Measurements from ENCODE around the gene GABRR2.

GABRR2 gene

DNA sequence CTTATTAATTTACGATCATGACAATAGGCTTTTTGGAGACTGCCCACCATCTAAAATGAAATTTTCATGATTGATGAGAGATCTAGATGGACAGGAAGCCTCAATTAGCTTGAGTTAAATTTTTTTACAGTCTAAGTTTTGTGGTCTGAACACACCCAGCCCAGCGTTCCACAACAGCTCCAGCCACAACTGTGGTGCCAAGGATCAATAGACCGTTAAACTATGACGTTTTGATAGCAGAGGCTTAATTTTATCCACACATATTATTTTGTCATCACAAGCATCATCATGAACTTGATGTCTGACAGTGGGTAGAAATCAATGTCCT is 92.4 kb downstream of the GABRR2 start:
- TF ChIP-seq, protein P1, sequence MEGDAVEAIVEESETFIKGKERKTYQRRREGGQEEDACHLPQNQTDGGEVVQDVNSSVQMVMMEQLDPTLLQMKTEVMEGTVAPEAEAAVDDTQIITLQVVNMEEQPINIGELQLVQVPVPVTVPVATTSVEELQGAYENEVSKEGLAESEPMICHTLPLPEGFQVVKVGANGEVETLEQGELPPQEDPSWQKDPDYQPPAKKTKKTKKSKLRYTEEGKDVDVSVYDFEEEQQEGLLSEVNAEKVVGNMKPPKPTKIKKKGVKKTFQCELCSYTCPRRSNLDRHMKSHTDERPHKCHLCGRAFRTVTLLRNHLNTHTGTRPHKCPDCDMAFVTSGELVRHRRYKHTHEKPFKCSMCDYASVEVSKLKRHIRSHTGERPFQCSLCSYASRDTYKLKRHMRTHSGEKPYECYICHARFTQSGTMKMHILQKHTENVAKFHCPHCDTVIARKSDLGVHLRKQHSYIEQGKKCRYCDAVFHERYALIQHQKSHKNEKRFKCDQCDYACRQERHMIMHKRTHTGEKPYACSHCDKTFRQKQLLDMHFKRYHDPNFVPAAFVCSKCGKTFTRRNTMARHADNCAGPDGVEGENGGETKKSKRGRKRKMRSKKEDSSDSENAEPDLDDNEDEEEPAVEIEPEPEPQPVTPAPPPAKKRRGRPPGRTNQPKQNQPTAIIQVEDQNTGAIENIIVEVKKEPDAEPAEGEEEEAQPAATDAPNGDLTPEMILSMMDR (conservative IDR thresholded peaks at IDR 0.05; ENCODE audit: low read length) = no peak
- no peak for DNase-seq (ENCODE audit: low read depth)
- no peak overlapping the region for H3K4me3 ChIP-seq (ENCODE audit: low read length)

DNA sequence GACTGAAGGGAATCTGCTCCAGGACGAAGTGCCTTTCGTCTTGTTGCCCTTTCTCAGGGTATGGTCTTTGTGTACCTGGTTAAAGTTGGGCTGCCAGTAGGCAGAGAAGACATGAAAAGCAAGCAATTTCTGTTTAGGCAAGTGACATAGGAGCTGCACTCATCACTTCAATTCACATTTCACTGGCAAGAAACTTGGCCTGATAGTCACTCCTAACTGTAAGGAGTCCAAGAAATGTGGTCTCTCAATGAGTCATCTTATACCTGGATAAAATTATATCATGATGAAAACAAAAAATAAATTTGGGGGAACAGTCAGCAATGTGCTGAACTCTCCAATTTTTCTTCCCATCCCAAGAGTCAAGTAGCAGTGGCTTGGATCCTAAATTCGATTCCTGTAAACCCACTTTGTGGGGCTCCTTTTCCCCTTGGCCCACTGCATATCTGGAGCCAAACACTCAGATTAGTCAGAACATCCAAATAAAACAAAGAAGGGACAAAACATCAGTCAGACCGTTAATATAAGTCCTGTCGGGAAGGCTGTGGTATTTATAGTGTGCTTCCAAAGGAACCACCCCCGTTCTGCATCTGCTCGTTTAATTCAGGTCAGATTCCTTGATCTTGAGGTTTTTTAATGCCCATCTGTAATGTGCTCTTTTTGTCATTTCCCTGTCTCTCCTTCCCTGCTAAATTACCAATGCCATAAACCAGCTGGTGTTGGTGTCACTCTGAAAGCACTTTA is 93.0 kb downstream of the GABRR2 start:
- DNase-seq (ENCODE audit: low read depth) = no peak

DNA sequence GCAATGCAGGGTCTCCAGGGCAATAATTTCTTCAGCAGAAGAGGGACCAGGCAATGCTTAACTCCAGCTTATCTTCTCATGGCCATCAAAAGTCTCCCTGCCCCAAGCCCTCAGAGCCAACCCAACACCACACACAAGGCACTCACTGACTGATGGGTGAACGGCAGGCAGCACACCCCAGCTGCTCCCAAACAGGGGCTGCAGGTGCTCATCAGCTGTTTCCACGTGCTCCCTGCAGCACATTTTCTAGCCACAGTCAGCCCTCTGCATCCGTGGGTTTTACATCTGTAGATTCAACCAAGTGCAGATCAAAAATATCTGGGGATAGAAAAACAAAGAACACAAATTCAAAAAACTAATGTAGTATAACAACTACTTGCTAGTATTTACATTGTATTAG is 94.0 kb downstream of the GABRR2 start:
- TF ChIP-seq, protein P1 (conservative IDR thresholded peaks at IDR 0.05; ENCODE audit: low read length) = no peak

More for the DNA sequence above, 93.0 kb downstream of the GABRR2 start:
- TF ChIP-seq, protein P1 (conservative IDR thresholded peaks at IDR 0.05; ENCODE audit: low read length) = no peak
- H3K4me3 ChIP-seq (ENCODE audit: low read length) = no peak overlapping the region

DNA sequence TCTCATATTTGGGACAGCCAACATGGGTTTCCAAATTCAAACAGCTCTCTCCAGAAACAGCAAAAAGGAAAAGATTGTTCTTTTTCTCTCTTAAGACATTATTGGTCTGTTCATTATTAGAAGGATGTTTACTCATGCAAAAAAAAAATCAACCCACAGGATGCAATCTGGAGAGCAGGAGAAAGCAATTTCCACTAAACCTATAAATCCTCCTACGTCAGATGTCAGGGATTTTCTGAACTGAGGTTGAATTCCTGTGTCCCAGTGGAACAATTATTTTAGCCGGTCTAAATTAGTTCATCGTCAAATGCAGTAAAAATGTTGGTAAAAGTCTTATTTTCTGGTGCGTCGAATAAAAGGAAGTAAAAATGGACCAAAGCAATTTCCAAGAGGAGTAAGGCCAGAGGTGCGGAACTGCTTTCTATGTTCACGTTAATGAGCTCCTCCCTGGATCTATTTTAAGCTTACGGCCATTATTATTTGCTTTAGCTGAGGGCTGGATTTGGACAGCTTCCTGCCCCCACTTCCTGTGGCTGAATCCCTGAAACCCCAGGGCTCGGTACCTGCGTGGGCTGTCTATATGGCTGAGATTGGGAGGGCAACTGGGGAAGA is 97.7 kb downstream of the GABRR2 start, which contains the start of gene GABRR1:
Gene GABRR1, minus strand, starts transcription at position 60 of the 612 bp plus-strand sequence. Its CDS starts 36 bp downstream, at position 24.
- no peak for DNase-seq (ENCODE audit: low read depth)
- no peak within 1 kb of the TSS for H3K4me3 ChIP-seq (ENCODE audit: low read length)
- TF ChIP-seq, protein P1 (conservative IDR thresholded peaks at IDR 0.05; ENCODE audit: low read length) = no peak

More for the DNA sequence above, 94.0 kb downstream of the GABRR2 start:
- H3K4me3 ChIP-seq (ENCODE audit: low read length) = no peak overlapping the region
- DNase-seq (ENCODE audit: low read depth) = no peak

DNA sequence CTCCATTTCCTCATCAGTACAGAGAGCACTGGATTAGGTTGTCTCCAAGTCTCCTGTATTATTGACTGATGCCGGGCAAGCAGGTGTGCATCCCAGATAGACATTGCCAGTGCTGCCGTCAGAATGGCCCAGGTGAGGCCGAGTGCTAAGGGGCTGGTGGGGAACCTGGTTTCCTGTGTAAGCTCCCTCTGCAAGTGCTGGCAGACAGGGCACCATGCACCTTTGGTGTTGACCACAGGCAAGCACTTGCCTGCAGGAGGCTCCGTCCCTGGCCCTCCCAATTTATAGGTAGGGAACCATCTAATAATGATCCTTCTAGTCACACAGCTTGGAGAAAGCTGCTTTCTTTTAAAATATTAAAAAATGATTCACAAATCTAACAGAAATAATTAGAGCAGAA is 98.7 kb downstream of the GABRR2 start:
- TF ChIP-seq, protein P1 (conservative IDR thresholded peaks at IDR 0.05; ENCODE audit: low read length) = no peak
- no peak for DNase-seq (ENCODE audit: low read depth)
- H3K4me3 ChIP-seq (ENCODE audit: low read length) = no peak overlapping the region

DNA sequence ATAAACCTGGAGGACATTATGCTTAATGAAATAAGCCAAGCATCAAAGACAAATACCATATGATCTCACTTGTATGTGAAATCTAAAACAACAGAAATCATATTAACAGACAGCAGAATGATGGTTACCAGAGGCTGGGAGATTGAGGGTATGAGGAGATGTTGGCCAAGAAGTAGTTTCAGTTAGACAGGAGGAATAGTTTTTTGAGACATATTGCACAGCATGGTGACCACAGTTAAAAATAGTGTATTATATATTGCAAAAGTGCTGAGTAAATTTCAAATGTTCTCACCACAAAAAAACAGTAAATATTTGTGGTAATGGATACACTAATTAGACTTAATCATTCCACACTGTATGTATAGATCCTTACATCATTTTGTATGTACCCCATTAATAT is 99.7 kb downstream of the GABRR2 start:
- DNase-seq (ENCODE audit: low read depth) = no peak
- TF ChIP-seq, protein P1 (conservative IDR thresholded peaks at IDR 0.05; ENCODE audit: low read length) = no peak
- H3K4me3 ChIP-seq (ENCODE audit: low read length) = no peak overlapping the region

DNA sequence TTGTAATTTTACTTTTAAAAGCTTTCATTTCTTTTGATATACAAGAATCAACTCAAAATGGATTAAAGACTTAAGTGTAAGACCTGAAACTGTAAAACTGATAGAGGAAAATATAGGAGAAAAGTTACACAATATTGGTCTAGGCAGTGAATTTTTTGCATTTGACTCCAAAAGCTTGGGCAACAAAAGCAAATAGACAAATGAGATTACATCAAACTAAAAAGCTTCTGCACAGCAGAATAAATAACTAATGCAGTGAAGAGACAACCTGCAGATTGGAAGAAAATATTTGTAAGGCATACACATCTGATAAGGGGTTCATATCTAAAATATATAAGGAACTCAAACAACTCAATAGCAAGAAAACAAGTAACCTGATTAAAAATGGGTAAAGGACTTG is 100.9 kb downstream of the GABRR2 start:
- TF ChIP-seq, protein P1 (conservative IDR thresholded peaks at IDR 0.05; ENCODE audit: low read length) = no peak
- no peak overlapping the region for H3K4me3 ChIP-seq (ENCODE audit: low read length)
- no peak for DNase-seq (ENCODE audit: low read depth)
